B cell (primary cell): ENCODE results near the gene SSBP2.

Experiments
- EZH2 ChIP-seq: IDR thresholded peaks from 2 replicates; pipeline ENCODE4 v1.6.1; 2012; ENCODE audit warnings: borderline replicate concordance, low read depth, mild to moderate bottlenecking, moderate library complexity, low read length; ENCODE audit not compliant: insufficient read depth, poor library complexity, severe bottlenecking
- TF ChIP-seq, protein P1 (sequence below): fragments of 200-600 bp; IDR thresholded peaks from one replicate; pipeline ENCODE4 v1.8.0; 2022; ENCODE audit warnings: antibody characterized with exemption, mild to moderate bottlenecking

DNA sequence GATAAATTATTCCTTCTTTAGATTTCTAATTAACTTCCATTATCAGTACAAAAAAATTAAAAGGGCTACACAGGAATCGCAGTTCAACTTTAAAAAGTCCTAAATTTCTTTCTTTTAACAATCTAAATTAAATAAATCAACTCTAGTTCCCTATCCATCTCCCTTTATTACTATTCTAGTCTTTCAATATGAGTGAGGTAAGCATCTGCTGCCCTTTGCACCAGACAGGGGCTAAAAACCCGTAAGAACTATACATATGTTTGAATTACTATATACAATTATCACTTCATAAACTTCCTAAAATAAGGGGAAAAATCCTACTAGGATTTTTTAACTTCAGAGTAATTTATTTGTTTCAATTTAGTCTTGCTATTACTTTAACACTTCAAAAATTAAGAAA lies 145.6 kb downstream of the SSBP2 start:
- TF ChIP-seq, protein P1, sequence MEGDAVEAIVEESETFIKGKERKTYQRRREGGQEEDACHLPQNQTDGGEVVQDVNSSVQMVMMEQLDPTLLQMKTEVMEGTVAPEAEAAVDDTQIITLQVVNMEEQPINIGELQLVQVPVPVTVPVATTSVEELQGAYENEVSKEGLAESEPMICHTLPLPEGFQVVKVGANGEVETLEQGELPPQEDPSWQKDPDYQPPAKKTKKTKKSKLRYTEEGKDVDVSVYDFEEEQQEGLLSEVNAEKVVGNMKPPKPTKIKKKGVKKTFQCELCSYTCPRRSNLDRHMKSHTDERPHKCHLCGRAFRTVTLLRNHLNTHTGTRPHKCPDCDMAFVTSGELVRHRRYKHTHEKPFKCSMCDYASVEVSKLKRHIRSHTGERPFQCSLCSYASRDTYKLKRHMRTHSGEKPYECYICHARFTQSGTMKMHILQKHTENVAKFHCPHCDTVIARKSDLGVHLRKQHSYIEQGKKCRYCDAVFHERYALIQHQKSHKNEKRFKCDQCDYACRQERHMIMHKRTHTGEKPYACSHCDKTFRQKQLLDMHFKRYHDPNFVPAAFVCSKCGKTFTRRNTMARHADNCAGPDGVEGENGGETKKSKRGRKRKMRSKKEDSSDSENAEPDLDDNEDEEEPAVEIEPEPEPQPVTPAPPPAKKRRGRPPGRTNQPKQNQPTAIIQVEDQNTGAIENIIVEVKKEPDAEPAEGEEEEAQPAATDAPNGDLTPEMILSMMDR, result no peak
- TF ChIP-seq EZH2, result no peak
